Measurements from ENCODE around the gene B4GALT4.

Gene B4GALT4

DNA sequence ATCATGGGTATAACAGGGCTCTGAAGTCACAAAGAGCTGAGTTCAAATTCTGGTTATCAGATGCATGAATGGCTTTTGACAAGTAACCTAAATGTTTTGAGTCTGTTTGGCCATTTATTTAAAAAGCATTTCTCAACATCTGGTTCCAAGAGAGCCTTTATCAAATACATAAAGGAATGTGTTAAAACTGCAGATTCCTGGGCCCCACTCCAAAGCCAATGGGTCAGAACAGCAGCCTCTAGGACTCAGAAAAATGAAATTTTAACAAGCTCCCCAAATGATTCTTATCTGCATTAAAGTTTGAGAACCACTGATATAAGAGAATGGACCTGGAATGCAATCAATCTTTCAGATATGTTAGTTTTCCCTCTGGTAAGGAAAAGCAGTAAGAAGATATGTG, 3.4 kb downstream of the B4GALT4 start:
- no peak for DNase-seq (ENCODE audit: low read depth, low spot score)

DNA sequence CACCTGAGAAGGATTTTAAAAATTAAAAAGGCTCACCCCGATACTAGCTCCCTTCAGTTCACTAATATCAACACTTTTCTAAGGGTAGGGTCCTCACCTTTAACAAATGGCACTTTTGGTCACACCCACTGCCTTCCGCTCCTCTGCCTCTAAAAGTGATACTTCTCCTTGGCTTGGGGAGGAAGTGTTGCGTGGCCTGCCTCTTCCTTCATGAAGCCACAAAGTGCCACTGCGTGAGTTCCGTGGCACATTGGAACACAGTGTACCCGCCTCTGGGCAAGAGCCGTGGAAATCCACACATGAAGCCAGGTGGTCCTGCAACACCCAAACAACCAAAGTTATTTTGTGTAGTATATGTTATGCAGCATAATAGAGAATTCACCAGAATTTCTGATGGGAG, 3.9 kb downstream of the B4GALT4 start:
- DNase-seq (ENCODE audit: low read depth, low spot score) = no peak

DNA sequence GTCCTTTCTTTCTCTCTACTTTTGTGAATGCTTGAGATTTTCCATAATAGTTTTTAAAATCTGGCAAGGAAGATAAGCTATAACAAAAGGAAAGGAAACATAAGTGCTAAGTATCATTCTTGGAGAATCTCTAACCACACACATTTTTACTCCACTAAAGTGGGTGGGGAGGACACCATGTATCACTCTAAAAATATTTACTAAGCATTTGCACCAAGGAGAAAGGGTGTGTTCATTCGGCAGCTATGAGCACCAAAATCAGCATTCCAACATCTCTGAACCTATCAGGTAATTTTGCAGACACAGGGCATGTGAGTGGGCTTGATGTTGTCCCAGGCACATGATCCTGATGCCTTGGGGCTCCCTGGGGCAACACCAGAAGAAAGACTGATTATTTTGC, 5.5 kb downstream of the B4GALT4 start:
- DNase-seq (ENCODE audit: low read depth, low spot score) = no peak

DNA sequence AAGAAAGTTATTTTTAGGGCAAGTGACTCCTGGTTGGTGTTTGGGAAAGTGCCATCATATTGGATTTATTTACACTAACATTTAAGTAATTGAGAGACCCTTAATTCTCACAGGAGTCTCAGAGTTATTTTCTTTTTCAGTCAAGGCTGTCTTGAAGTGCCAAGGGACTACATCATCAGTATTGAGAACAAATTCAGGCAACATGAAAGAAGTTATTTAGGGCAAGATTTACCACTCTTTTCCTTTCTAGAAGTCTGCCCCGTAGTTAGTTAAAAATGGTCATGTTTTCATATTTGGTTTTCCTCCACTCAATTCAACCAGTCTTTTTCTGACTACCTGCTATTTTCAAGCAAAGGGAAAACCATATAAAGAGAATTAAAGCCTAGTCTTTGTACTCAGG, 6.1 kb downstream of the B4GALT4 start:
- no peak for DNase-seq (ENCODE audit: low read depth, low spot score)

DNA sequence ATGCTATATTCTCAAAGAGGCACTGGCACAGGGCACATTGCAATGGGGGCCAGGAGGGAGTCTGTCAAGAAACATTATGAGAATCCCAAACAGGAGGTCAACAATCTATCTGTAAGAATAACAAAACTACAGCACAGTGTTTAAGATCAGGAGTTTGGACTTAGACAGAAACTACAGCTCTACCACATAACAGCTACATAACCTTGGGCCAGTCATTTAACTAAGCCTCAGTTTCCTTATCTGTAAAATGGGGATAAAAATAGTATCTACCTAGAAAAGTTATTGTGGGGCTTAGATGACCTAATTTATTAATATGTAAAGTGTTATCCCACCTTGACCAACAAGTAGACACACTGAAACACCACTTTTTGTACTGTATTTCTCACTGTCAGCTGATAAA, 9.9 kb downstream of the B4GALT4 start:
- no peak for DNase-seq (ENCODE audit: low read depth, low spot score)

DNA sequence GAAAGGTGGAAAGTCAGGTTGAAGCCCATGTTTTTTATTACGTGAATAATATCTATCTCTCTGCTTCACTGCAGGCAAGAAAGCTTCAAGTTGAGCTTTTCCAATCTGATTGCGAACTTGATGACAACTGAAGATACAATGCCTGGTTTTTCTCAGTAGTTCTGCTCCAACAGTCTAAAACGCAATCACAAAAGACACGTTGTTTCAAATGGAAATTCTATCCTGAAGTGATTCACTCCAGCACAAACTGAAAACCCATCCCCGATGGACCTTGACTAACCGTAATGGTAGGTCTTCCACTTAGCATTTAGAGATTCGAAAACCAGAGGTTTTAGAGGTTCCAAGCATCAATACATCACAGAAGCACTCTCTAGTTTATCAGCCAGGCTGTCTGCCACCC, 10.6 kb downstream of the B4GALT4 start:
- DNase-seq (ENCODE audit: low read depth, low spot score) = no peak

DNA sequence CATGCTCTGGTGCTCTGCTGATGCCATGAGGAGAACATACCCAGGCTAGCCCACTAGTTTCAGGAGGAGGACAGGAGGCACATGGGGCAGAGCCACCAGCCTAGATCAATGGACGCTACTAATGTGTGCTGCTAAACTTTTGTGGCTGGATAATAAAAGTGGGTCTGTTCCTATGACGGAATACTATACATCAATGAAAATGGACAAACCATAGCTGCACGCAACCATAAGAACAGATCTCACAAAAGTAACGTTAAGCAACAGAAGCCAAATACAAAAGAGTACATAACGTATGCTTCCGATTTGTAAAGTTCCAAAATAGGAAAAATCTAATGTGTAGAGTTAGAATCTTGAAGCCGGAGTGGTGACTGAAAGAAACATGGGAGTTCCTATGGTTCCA, 11.5 kb downstream of the B4GALT4 start:
- no peak for DNase-seq (ENCODE audit: low read depth, low spot score)

DNA sequence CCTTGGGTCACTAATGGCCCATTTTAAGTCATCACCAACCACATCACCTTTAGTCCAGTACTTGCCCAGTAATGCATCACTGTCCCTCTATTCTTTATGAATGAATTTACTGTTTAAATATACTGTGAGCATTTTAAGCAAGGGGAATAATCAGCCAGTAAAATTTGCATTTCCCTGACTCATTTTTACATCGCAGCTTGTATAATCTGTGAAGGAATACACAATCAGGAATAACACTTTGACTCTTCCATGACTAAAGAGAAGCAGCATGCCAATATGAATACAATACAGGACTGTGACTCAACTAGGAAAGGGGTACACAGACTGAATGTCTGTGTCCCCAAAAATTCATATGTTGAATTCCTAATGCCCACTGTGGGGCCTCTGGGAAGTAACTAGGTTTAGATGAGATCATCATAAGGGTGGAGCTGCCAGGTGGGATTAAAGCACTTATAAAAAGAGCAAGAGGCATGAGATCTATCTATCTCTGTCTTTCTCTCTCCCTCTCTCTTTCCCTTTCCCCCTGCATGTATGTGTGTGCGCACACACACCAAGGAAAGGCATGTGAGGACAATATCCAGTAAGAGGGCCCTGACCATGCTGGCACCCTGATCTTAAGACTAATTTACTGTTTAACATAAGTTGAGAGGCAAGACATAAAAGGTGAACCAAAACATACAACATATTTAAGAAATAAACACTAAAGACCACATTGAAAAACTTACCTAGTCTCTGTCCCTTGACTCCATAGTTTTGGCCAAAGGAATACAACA, 12.1 kb downstream of the B4GALT4 start:
- DNase-seq (ENCODE audit: low read depth, low spot score) = no peak

DNA sequence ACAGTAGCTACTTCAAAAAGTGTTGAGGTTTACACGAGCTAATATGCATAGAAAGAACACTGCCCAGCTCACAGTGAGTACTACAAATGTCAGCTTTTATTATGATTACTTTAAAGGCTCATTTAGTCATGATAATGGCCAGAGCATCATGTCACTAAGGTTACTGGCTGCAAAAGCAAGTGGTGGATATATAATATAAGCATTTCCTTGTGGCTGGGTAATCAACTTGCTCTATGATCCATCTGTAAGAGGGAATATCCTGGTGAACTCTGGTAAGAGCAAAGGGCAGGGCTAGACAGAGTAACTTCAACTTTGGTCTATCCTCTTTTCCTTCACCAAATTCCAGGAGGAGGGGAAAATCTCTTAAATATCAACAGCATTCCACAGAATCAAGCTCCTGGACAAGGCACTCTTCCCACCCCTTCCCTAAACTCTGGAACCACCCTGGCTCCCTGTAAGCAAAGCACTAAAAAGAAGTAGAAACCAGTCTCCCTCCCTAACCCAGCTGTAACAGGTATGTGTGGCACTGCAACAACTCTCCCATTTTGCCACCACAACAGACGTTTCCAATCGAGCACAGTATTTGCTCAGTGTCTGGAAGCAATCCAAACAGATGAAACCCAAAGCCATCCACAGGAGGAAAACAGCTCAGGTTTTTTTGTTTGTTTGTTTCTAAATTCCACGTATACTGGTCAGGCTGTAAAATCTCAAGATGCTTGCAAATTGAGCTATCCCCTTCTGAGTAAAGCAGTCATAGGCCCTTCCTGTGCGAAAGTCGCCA, 13.4 kb downstream of the B4GALT4 start:
- DNase-seq (ENCODE audit: low read depth, low spot score) = no peak

DNA sequence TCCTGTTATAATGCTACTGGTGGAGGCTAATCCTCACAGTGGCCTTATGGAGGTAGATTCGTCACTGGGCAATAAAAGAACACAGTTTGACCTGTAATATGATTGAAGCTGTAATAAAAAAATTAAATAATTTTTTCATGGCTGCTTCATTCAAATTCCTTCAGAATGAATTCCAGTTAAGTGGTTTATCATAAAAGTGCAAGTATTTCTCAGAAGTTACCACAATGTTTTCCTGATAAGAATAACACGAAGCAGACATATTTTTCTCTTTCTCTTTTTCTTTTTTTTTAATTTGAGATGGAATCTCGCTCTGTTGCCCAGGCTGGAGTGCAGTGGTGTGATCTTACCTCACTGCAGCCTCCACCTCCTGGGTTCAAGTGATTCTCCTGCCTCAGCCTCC, 15.6 kb downstream of the B4GALT4 start:
- DNase-seq (ENCODE audit: low read depth, low spot score) = no peak

DNA sequence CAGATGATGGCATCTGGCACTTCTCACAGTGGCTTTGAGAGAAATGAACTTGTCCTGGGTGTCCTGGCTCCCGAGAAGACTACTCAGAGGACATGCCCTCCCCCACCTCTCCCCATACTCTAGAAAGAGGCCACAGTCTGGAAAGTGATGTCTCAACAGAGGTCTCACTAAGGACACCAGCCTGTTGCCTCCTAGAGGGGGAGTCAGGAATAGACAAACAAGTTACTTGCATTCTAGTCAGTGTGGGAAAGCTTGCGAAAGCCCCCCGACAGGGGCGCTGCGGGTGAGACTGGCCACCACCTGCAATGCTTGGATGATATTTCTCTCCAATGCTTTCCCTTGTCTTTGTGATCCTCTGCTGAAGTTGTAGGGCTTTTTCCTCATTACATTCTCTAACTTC, 17.2 kb downstream of the B4GALT4 start:
- no peak for DNase-seq (ENCODE audit: low read depth, low spot score)

DNA sequence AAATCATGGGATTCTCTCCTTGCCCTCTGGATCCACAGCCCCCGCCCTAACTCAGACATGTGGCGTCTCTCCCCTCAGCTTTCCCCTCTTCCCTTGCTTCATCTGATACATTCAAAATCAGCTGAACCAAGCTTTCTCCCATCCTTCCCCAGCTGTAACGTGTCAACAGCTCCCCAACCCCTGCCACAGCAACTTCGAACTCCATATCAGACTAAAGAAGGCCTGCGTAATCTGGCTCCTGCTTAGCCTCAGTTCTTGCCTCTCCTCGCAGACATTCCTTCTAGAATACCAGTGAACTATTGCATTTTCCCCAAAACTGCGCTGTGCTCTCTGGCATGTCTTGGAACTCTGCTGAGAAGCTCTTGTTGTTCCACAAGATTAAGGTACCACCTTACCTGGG, 18.3 kb downstream of the B4GALT4 start:
- no peak for DNase-seq (ENCODE audit: low read depth, low spot score)

DNA sequence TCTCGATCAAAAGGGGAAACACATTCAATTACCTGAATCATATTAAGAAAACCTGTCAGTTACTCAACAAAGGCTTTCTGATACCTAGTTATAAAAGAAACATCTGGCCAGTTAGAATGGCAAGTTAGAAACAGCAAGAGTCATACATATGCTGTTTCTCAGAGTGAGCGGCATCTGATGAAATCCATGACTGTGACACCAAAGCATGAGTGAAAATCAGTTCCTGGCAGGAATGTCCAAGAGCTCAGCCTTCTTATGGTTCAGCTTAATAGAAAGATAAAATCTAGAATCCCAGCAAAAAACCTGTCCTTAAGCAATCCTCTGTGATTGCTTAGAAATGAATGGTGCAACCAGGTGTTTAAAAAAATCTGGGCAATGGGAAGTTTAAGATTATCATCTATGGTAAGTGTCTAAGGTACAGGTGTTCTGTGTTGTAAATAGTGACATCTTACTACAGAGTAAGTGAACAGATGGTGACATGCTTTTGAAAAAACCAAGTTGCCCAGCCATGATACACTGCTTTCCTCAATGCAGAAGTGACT, 18.8 kb downstream of the B4GALT4 start:
- no peak for DNase-seq (ENCODE audit: low read depth, low spot score)

DNA sequence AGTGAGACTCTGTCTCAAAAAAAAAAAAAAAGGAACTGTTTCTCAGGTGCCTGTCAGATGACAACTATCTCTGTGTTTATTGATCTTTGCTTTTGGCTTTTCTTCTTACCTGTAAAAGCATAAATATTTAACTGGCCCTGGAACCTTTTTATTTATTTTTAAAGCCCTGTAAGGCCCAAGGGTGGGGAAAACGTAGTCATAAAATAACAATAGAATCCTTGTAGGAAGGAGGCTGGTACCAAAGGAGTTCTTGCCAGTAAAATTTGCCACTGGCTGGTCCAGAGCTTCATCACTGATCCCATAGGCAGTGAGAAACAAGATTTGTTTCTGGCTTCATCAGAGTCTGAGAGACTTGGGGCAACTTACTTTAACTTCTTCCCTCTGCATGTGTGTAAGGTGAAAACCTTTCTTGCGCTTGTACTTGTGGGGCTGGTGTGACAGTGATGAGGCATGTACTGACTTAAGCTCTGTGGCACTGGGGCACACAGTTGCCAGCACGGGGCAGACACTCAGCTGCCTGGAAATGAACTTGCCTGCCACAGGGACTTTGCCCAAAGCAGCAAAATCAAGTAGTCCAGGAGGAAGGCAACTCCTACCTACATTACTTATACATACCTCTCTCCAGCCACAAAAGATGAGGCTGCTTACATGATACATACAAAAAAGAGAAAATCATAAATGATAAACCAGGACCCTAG, 19.6 kb downstream of the B4GALT4 start:
- no peak for DNase-seq (ENCODE audit: low read depth, low spot score)

DNA sequence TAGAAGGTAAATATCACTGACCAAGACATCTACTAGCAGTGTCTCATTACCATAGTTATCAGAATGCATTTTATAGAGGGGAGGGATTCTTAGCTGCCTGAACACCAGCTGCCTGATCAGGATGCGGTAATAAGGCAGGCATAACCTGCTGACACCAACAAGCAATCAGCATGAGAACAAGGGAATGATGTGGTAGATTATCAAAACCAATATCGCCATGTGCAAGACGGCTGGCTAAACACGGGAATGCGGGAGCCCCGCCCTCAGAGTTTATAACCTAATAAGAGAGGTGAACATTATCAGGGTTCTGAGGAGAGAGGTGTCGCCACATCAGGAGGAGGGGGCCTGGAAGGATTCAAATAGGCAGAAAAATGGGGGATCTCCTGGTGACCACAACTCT, 20.5 kb downstream of the B4GALT4 start:
- DNase-seq (ENCODE audit: low read depth, low spot score) = no peak

DNA sequence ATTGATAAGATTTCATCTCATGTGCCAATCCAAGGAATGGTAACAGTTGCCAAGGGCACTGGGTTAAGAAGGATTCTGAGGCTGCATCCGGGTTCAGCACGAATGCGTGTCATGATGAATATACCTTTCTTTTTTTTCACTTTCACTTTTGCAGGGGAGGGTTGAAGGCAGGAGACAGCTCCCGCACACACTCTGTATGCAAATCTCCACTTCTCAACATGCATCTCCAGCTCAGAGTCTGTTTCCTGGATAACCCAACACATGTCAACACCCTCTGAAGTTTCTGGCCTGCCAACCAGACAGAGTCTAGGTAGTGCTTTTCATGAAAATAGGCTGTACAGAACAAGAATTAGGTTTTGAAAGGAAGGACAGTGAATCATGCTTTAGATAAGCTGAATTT, 21.6 kb downstream of the B4GALT4 start:
- DNase-seq (ENCODE audit: low read depth, low spot score) = no peak

DNA sequence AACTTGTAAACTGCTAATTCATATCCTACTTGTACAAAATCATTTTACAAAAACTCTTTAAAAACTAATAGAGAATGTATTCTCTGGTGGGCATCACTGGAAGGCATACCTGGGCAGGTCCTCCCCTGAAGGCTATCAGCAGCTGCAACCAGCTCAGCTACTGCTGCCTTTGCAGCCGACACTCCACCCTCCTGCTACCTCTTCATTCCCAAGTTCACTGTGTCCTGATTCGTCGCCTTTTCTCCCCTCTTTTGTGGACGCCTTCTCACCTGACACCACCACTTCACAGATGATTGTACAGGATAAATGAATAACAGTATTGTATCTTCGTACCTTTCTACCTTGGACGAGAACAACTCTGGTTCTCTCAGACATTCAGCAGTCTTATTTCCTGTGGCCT, 28.9 kb downstream of the B4GALT4 start:
- no peak for DNase-seq (ENCODE audit: low read depth, low spot score)

DNA sequence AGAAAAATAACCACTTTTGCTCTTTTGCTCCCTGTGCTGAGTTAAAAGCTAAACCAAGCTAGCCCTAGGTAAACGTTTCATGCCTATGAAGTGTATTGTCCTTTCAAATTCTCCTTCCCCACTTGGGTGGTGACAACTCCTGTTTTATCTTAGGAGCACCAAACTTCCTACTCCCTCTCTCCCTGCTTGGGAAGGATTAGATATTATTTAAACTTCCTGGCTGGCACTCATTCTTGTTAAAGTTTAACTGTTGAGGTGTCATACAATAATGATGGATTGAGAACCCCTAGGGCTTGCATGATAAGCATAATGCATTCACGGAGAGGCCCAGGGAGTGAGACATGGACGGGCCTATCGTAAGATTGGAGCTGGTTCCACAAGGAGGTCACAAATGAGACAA, 29.5 kb downstream of the B4GALT4 start:
- no peak for DNase-seq (ENCODE audit: low read depth, low spot score)

DNA sequence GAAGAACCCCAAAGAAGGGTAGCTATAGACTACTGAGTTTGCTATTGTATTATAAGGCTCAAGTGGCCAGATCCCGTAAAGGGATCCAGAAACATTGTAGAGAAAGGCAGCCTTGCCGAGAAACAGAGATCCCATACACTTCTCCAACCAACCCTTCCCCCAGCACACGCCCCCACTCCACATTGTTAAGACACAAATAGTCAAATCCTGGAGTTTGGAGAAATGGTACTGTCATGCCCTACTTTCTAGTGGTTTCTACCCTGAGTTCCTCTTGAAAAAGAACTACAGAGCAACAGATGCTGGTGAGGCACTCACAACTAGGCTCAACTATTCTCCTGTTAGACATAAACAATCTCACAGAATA, 33.2 kb downstream of the B4GALT4 start:
- DNase-seq (ENCODE audit: low read depth, low spot score) = no peak

DNA sequence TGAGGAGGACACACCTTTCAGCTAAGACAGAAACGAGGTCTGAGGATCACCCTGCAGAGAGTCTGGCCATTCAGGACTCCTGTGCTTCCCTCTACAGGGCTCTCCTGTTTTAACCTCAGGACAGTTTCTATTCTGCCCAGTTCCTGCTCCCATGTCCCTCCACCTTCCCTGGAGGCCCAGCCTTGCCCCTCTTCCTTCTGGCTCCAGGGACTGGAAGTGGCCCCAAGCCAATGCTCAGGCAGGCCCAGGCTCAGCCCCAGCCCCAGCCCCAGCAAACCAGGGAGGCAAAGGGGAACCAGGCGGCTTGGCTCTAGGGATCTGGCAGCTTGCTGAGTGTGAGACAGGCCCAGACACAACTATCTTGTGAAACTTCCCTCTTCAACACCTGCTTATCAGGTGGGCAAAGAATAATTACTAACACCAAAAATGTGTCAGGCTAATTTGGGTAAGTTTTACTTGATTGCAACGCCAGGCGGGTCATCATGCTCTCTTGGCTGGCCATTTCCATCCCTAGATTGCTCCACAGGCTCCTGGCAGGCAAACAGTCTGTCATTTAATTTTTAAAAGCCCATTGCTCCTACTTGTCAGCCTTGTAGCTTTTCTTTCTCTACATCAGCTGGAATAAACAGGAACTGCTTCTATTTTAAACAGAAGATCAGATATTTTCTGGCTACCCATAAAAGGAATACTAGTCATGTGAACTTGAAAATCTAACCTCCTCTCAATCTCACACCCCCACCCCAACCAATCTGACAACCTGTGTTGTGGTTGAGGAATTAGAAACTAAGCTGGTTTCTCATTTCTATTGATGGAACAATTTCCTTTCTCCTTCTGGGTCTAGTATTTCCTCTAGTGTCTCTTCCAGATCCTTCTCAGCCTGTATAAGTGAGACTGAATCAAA, 33.8 kb downstream of the B4GALT4 start:
- no peak for DNase-seq (ENCODE audit: low read depth, low spot score)

DNA sequence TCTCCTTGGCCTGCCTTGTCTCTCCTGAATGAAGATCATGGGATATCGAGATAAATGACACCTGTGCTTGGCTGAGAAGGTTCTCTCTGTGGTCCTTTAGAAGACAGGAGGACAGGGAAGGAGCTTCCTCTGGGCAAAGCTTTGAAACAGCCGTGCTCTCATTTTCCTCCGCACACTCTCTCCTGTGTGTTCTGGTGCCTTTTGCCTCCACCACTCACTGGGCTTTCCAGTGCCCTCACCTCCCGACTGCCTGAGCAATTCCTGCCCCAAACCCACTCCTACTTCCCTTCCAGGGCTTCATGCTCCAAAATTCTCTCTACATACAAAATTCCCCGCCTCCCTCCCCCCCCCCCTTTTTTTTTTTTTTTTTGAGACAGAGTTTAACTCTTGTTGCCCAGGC, 35.0 kb downstream of the B4GALT4 start:
- DNase-seq (ENCODE audit: low read depth, low spot score) = no peak

DNA sequence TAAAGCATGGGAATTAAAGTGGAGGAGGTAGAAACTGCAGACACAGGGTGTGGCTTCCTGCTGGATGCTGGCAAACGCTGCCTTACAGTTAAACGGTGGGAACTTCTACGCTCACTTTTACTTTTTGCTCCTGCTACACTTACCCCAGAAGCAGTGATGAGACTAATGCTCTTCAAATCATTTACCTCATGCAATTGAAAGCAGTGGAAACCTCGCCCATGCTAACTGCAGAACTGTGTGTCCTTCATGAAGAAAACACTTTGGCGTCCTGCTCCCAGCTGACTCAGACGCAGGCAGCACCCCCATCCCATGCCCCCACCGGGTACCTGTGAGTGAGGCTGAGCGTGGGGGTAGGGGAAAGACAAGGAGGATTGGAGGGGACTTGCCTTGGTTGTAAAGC, 35.5 kb downstream of the B4GALT4 start:
- DNase-seq (ENCODE audit: low read depth, low spot score) = no peak

Data from iPS DF 19.7 (cell line).